Myocyte (in vitro differentiated cells): Measurements from ENCODE around the gene ICE2. TPM values are rescaled to one million over a fixed set of nuclear protein-coding genes. Genes with fewer than 3 reads are reported as not detected.

Experiments used
- DNase-seq: peaks from one replicate; pipeline ENCODE4 v3.0.0-alpha.2; 2012; ENCODE audit warnings: low read depth
- polyA plus RNA-seq: library from polyadenylated mRNA; unstranded; fragments of >200 nt; gene quantifications from one replicate; pipeline ENCODE4 v1.2.1, GENCODE V29; 2012; ENCODE audit warnings: missing spikeins
- total RNA-seq: library from RNA; depleted of rRNA; stranded (reverse); fragments of >200 nt; gene quantifications from 2 replicates; pipeline ENCODE4 v1.2.3, GENCODE V29; 2014

Gene ICE2
- 12.6 and 13.9 TPM in 2 replicates for total RNA-seq
- polyA plus RNA-seq, result 8.8 TPM

GRCh38 chr15:60478566-60479360 lies at the start of gene ICE2:
Gene ICE2, minus strand, starts transcription at chr15:60479142. Its CDS starts 1,165 bp downstream, at chr15:60477977.
- peak; percentile 98 for DNase-seq

GRCh38 chr15:60528530-60528929 lies 49.6 kb upstream of the ICE2 start:
- no peak for DNase-seq

- DNase-seq, result no peak
Observed at GRCh38 chr15:60527456-60527855, 48.5 kb upstream of the ICE2 start.

GRCh38 chr15:60526127-60526616 lies 47.2 kb upstream of the ICE2 start:
- no peak for DNase-seq

GRCh38 chr15:60525341-60526039 lies 46.5 kb upstream of the ICE2 start:
- DNase-seq, result no peak

- no peak for DNase-seq
Observed at GRCh38 chr15:60523056-60523455, 44.1 kb upstream of the ICE2 start.

- peak; percentile 56 for DNase-seq
Observed at GRCh38 chr15:60520825-60521368, 42.0 kb upstream of the ICE2 start.

GRCh38 chr15:60520013-60520824 lies 41.3 kb upstream of the ICE2 start:
- DNase-seq, result peak; percentile 30

- DNase-seq, result no peak
Observed at GRCh38 chr15:60519218-60519617, 40.3 kb upstream of the ICE2 start.

GRCh38 chr15:60518511-60518910 lies 39.6 kb upstream of the ICE2 start:
- DNase-seq, result no peak

GRCh38 chr15:60514261-60514881 lies 35.4 kb upstream of the ICE2 start:
- DNase-seq, result no peak

- DNase-seq, result no peak
Observed at GRCh38 chr15:60513676-60514075, 34.7 kb upstream of the ICE2 start.

- DNase-seq, result no peak
Observed at GRCh38 chr15:60512937-60513336, 34.0 kb upstream of the ICE2 start.

GRCh38 chr15:60511351-60512031 lies 32.5 kb upstream of the ICE2 start:
- DNase-seq, result no peak

- no peak for DNase-seq
Observed at GRCh38 chr15:60510006-60510405, 31.1 kb upstream of the ICE2 start.

GRCh38 chr15:60509470-60509869 lies 30.5 kb upstream of the ICE2 start:
- DNase-seq, result no peak

GRCh38 chr15:60508442-60508841 lies 29.5 kb upstream of the ICE2 start:
- DNase-seq, result no peak

- peak; percentile 68 for DNase-seq
Observed at GRCh38 chr15:60507596-60508424, 28.9 kb upstream of the ICE2 start.

- DNase-seq, result no peak
Observed at GRCh38 chr15:60496853-60497252, 17.9 kb upstream of the ICE2 start.
